GM11168 (cell line): ENCODE measurements around the gene SLC6A13.

Source experiments
- in situ Hi-C: fragments of 300-500 bp; cut with MboI; formaldehyde crosslinking; loops from one replicate; pipeline ENCODE4 v1.12.0; 2022; ENCODE audit warnings: low sequenced_read_pairs; ENCODE audit not compliant: unreplicated experiment

SLC6A13 gene

GRCh38 chr12:184811-185575 is 77.6 kb downstream of the SLC6A13 start:
- in situ Hi-C loops: no loop called here

- in situ Hi-C loops: no loop called here
Observed at GRCh38 chr12:182381-182892, 80.2 kb downstream of the SLC6A13 start.

- in situ Hi-C loops: no loop called here
Observed at GRCh38 chr12:181921-182320, 80.7 kb downstream of the SLC6A13 start.

- in situ Hi-C loops: no loop called here
Observed at GRCh38 chr12:180445-180844, 82.2 kb downstream of the SLC6A13 start.

GRCh38 chr12:179885-180284 is 82.8 kb downstream of the SLC6A13 start:
- in situ Hi-C loops: no loop called here

- in situ Hi-C loops: no loop called here
Observed at GRCh38 chr12:179131-179884, 83.3 kb downstream of the SLC6A13 start.

GRCh38 chr12:178829-179109 is 83.9 kb downstream of the SLC6A13 start:
- in situ Hi-C loops: no loop called here

- in situ Hi-C loops: no loop called here
Observed at GRCh38 chr12:177980-178828, 84.4 kb downstream of the SLC6A13 start.

GRCh38 chr12:177336-177979 is 85.2 kb downstream of the SLC6A13 start:
- in situ Hi-C loops: no loop called here

GRCh38 chr12:176321-177181 is 86.1 kb downstream of the SLC6A13 start:
- in situ Hi-C loops: no loop called here

- in situ Hi-C loops: no loop called here
Observed at GRCh38 chr12:175759-176158, 86.9 kb downstream of the SLC6A13 start.

GRCh38 chr12:175250-175649 is 87.4 kb downstream of the SLC6A13 start:
- in situ Hi-C loops: no loop called here

GRCh38 chr12:174596-174995 is 88.0 kb downstream of the SLC6A13 start:
- in situ Hi-C loops: no loop called here

GRCh38 chr12:174124-174523 is 88.5 kb downstream of the SLC6A13 start:
- in situ Hi-C loops: no loop called here

GRCh38 chr12:172732-173161 is 89.9 kb downstream of the SLC6A13 start:
- in situ Hi-C loops: no loop called here

- in situ Hi-C loops: no loop called here
Observed at GRCh38 chr12:171743-172676, 90.6 kb downstream of the SLC6A13 start.

- in situ Hi-C loops: no loop called here
Observed at GRCh38 chr12:171276-171675, 91.4 kb downstream of the SLC6A13 start.
